GM12878 (cell line): Measurements from ENCODE around the gene IL11. TPM values are rescaled to one million over a fixed set of nuclear protein-coding genes. Genes with fewer than 3 reads are reported as not detected.

Source experiments
- BACH1 ChIP-seq: fragments of 450-650 bp; IDR thresholded peaks from 2 replicates; pipeline ENCODE4 v1.6.1; 2017; ENCODE audit warnings: mild to moderate bottlenecking, borderline replicate concordance
- E4F1 ChIP-seq: fragments of 450-650 bp; IDR thresholded peaks from 2 replicates; pipeline ENCODE4 v1.6.1; 2018; ENCODE audit warnings: borderline replicate concordance, mild to moderate bottlenecking; ENCODE audit not compliant: partially characterized antibody
- EED ChIP-seq: sonication (generic); IDR thresholded peaks from 2 replicates; pipeline ENCODE4 v1.6.1; 2016; ENCODE audit warnings: antibody characterized with exemption, low read depth
- EP300 ChIP-seq, 2 experiments: fragments of 150-350 bp in 1 of 2; IDR thresholded peaks; 2 replicates each; pipeline ENCODE4 v1.6.1; 2011 to 2012; ENCODE audit warnings: low read depth in 2 of 2, low read length in 2 of 2, borderline replicate concordance in 1 of 2, improper control_type of control experiment in 1 of 2, inconsistent platforms in 1 of 2; ENCODE audit not compliant: control insufficient read depth in 1 of 2
- IKZF1 ChIP-seq: fragments of 450-650 bp; conservative IDR thresholded peaks from 2 replicates; pipeline ENCODE4 v1.6.1; 2017; ENCODE audit warnings: antibody characterized with exemption, mild to moderate bottlenecking
- KAT2A ChIP-seq: conservative IDR thresholded peaks from 2 replicates; pipeline ENCODE4 v1.6.1; 2011; ENCODE audit warnings: low read depth, low read length; ENCODE audit not compliant: control insufficient read depth
- KLF5 ChIP-seq: fragments of 450-650 bp; IDR thresholded peaks from 2 replicates; pipeline ENCODE4 v1.6.1; 2014; ENCODE audit warnings: mild to moderate bottlenecking; ENCODE audit not compliant: partially characterized antibody
- LARP7 ChIP-seq: fragments of 450-650 bp; IDR thresholded peaks from 2 replicates; pipeline ENCODE4 v1.6.1; 2017; ENCODE audit warnings: mild to moderate bottlenecking
- MAX ChIP-seq: IDR thresholded peaks from 2 replicates; pipeline ENCODE4 v1.6.1; 2012; ENCODE audit warnings: low read depth, low read length, improper control_type of control experiment
- NFIC ChIP-seq: IDR thresholded peaks from 2 replicates; pipeline ENCODE4 v1.6.1; 2012; ENCODE audit warnings: low read depth, mild to moderate bottlenecking, inconsistent platforms, low read length, moderate library complexity
- NFXL1 ChIP-seq: fragments of 450-650 bp; IDR thresholded peaks from 2 replicates; pipeline ENCODE4 v1.6.1; 2017; ENCODE audit warnings: antibody characterized with exemption, mild to moderate bottlenecking, borderline replicate concordance
- PML ChIP-seq: IDR thresholded peaks from 2 replicates; pipeline ENCODE4 v1.6.1; 2012; ENCODE audit warnings: low read length, inconsistent platforms
- RUNX3 ChIP-seq: IDR thresholded peaks from 2 replicates; pipeline ENCODE4 v1.6.1; 2012; ENCODE audit warnings: low read length, inconsistent platforms
- SMAD5 ChIP-seq: IDR thresholded peaks from 2 replicates; pipeline ENCODE4 v1.6.1; 2016; ENCODE audit warnings: antibody characterized with exemption, low read depth
- SP1 ChIP-seq: IDR thresholded peaks from one replicate; pipeline ENCODE4 v1.6.1; 2011; ENCODE audit warnings: low read depth, low read length
- SREBF2 ChIP-seq: IDR thresholded peaks from 2 replicates; pipeline ENCODE4 v1.6.1; 2012; ENCODE audit warnings: mild to moderate bottlenecking, low read length
- SRF ChIP-seq, 2 experiments: IDR thresholded peaks; 2 replicates each; pipeline ENCODE4 v1.6.1; 2011; ENCODE audit warnings: low read depth in 2 of 2, low read length in 2 of 2, mild to moderate bottlenecking in 1 of 2, moderate library complexity in 1 of 2
- STAT3 ChIP-seq: IDR thresholded peaks from 2 replicates; pipeline ENCODE4 v1.6.1; 2011; ENCODE audit warnings: low read depth, low read length, improper control_type of control experiment
- TAF1 ChIP-seq: IDR thresholded peaks from 2 replicates; pipeline ENCODE4 v1.6.1; 2011; ENCODE audit warnings: mild to moderate bottlenecking, low read depth, low read length, borderline replicate concordance
- TBL1XR1 ChIP-seq: IDR thresholded peaks from 2 replicates; pipeline ENCODE4 v1.6.1; 2012; ENCODE audit warnings: low read depth, low read length, improper control_type of control experiment
- TCF3 ChIP-seq: IDR thresholded peaks from 2 replicates; pipeline ENCODE4 v1.6.1; 2012; ENCODE audit warnings: low read depth, mild to moderate bottlenecking, low read length, borderline replicate concordance; ENCODE audit not compliant: insufficient read depth
- USF1 ChIP-seq: IDR thresholded peaks from 2 replicates; pipeline ENCODE4 v1.6.1; 2011; ENCODE audit warnings: borderline replicate concordance, low read depth, mild to moderate bottlenecking, moderate library complexity, mixed read lengths, low read length; ENCODE audit not compliant: insufficient read depth; ENCODE audit errors: extremely low read length
- ZNF622 ChIP-seq: fragments of 450-650 bp; IDR thresholded peaks from 2 replicates; pipeline ENCODE4 v1.6.1; 2017; ENCODE audit warnings: mild to moderate bottlenecking, inconsistent platforms
- ZNF687 ChIP-seq: fragments of 450-650 bp; IDR thresholded peaks from 2 replicates; pipeline ENCODE4 v1.6.1; 2017; ENCODE audit warnings: mild to moderate bottlenecking, moderate library complexity
- polyA plus RNA-seq, 11 experiments: library from polyadenylated mRNA; depleted of rRNA in 4 of 11; unstranded in 6 of 11; stranded (reverse) in 5 of 11; fragments of >200 nt; fragmentation: Nextera tagmentation in 4 of 11; fragmentation: Illumina TruSeq in 1 of 11; extraction: Ambion mirVana in 4 of 11; extraction: Trizol in 1 of 11; gene quantifications; 1 replicate in 1 of 11; 2 replicates in 10 of 11; pipeline versions ENCODE4 v1.2.1 to v1.2.3, GENCODE V29; 2011 to 2016; ENCODE audit warnings: inconsistent platforms in 2 of 11, missing spikeins in 2 of 11, low read depth in 1 of 11
- total RNA-seq, 4 experiments: library from RNA; depleted of rRNA in 3 of 4; stranded (reverse); fragments of >200 nt in 3 of 4; fragmentation: Illumina TruSeq in 1 of 4; extraction: Trizol in 1 of 4; gene quantifications; 2 replicates each; pipeline versions ENCODE4 v1.2.1 to v1.2.3, GENCODE V29; 2013 to 2021

Gene IL11
- total and polyA plus RNA-seq, 10 of the 15 experiments (the other 5 are each of a cell fraction or from before 2014, with no cell fraction given): 0.15 TPM; not detected in 9

GRCh38 chr19:55407800-55408532 is 37.7 kb upstream of the IL11 start (continued):
- TF ChIP-seq KAT2A (no peak), NFXL1 (no peak), NFIC (no peak), SMAD5 (no peak), E4F1 (peak; percentile 61), KLF5 (no peak), SP1 (peak; percentile 89), ZNF622 (no peak), LARP7 (no peak; the same call in 1 of the 2 replicates), PML (no peak), EP300 (IDR thresholded peaks at IDR 0.05; ENCODE audit: borderline replicate concordance in 1 of 2, control insufficient read depth in 1 of 2, low read depth in 2 of 2, low read length in 2 of 2) (0 out of 4 replicates have a peak, but pooled peaks of 1 of the 2 experiments have one; percentile 39), RUNX3 (peak; percentile 36), ZNF687 (peak; percentile 75; the same call in 1 of the 2 replicates), TAF1 (peak; percentile 52; the same call in 1 of the 2 replicates), MAX (peak; percentile 50; the same call in 1 of the 2 replicates), SRF (IDR thresholded peaks at IDR 0.05; ENCODE audit: low read depth in 2 of 2, low read length in 2 of 2) (no peak), BACH1 (no peak), EED (no peak), USF1 (peak; percentile 85), TCF3 (no peak), STAT3 (no peak), TBL1XR1 (no peak; the same call in 1 of the 2 replicates), SREBF2 (no peak), IKZF1 (peak; percentile 23)
